Measurements from ENCODE around the gene CAMK2D. TPM values are rescaled to one million over a fixed set of nuclear protein-coding genes. Genes with fewer than 3 reads are reported as not detected.

The CAMK2D gene
- total RNA-seq, 1 experiment from 2014 or later: 7.1 TPM

- Histone ChIP-seq H3F3A (ENCODE audit: insufficient read depth, low read depth) (no peaks in the 10 kb centered on the region), H3K36me3 (ENCODE audit: low read depth) (no peaks in the 10 kb centered on the region), H3K4me2 (no peak overlapping the region), H3K4me3 (no peak overlapping the region), H3K9me3 (ENCODE audit: insufficient read depth, low read depth) (no peaks in the 10 kb centered on the region), H3K9me2 (ENCODE audit: insufficient read depth) (no peaks in the 10 kb centered on the region), H3K27ac (no peak overlapping the region), H3K27me3 (ENCODE audit: insufficient read depth, low read depth) (no peaks in the 10 kb centered on the region), H3K4me1 (replicated peaks; ENCODE audit: insufficient read depth) (no peaks in the 10 kb centered on the region), H3K79me2 (ENCODE audit: low read depth) (no peaks in the 10 kb centered on the region), H4K20me1 (ENCODE audit: insufficient read depth) (no peaks in the 10 kb centered on the region), H2AFZ (no peak overlapping the region)
- TF ChIP-seq EZH2 (IDR thresholded peaks at IDR 0.05; ENCODE audit: low read depth): no peak
- no peak for TF ChIP-seq CTCF (conservative IDR thresholded peaks at IDR 0.05)
- no TSS peak for BruUV-seq (replicated peaks)
- intact Hi-C loops (cut with micrococcal nuclease; ENCODE audit: unreplicated experiment): no loop called here
- no peak for DNase-seq
- ChIA-PET POLR2A (ENCODE audit: unreplicated experiment) (no interaction called here), CTCF (no interaction called here)
Observed at GRCh38 chr4:113591982-113592381, 169.6 kb downstream of the CAMK2D start.

DNA sequence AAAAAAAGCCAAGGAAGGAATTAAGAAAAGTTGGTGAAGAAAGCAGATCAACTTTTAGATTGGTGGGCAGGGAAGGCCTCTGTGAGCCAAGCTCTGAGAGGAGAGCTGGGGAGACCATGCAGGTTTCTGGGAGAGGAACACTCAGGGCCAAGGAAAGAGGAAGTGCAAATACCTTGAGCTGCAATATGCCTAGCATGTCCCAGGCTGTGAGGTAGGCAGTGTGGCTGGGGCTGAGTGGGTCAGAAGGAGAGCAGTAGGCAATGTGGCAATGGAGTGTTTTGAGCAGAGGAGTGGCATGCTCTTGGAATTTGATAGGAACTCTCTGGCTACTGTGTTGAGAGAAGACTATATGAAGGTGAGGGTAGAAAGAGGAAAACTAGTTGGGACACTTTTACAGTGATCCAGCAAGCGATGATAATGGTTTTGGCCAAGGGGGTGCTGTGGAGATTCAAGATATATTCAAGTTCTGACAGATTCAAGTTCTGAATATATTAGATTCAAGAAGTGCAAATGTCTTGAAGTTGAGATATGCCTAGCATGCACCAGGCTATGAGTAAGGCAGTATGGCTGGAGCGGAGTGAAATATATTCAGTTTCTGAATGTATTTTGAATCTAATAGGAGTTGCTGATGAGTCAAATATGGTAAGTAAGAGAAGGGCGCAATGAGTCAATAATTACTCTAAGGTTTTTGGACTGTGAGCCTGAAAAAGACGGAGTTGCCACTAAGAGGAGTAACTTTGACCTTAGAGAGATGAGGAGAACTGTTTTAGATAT is 172.5 kb downstream of the CAMK2D start:
- no TSS peak for BruUV-seq (replicated peaks)
- no peaks in the 10 kb centered on the region for H3K27me3 ChIP-seq (ENCODE audit: insufficient read depth, low read depth)
- TF ChIP-seq CTCF (conservative IDR thresholded peaks at IDR 0.05): no peak
- H3K9me3 ChIP-seq (ENCODE audit: insufficient read depth, low read depth): no peaks in the 10 kb centered on the region
- no peaks in the 10 kb centered on the region for H3K9me2 ChIP-seq (ENCODE audit: insufficient read depth)
- H3K36me3 ChIP-seq (ENCODE audit: low read depth): no peaks in the 10 kb centered on the region
- no peaks in the 10 kb centered on the region for H4K20me1 ChIP-seq (ENCODE audit: insufficient read depth)
- H3K4me3 ChIP-seq: no peak overlapping the region
- H3F3A ChIP-seq (ENCODE audit: insufficient read depth, low read depth): no peaks in the 10 kb centered on the region
- H2AFZ ChIP-seq: no peak overlapping the region
- H3K4me2 ChIP-seq: no peak overlapping the region
- ChIA-PET CTCF (no interaction called here), POLR2A (ENCODE audit: unreplicated experiment) (no interaction called here)
- no peaks in the 10 kb centered on the region for H3K79me2 ChIP-seq (ENCODE audit: low read depth)
- H3K4me1 ChIP-seq (replicated peaks; ENCODE audit: insufficient read depth): no peaks in the 10 kb centered on the region
- no peak overlapping the region for H3K27ac ChIP-seq
- intact Hi-C loops (cut with micrococcal nuclease; ENCODE audit: unreplicated experiment): no loop called here
- no peak for DNase-seq

GRCh38 chr4:113587640-113588275 is 173.8 kb downstream of the CAMK2D start:
- TF ChIP-seq EZH2 (IDR thresholded peaks at IDR 0.05; ENCODE audit: low read depth): no peak
- TF ChIP-seq CTCF (conservative IDR thresholded peaks at IDR 0.05): no peak
- Histone ChIP-seq H2AFZ (no peak overlapping the region), H3K4me1 (replicated peaks; ENCODE audit: insufficient read depth) (no peaks in the 10 kb centered on the region), H3F3A (ENCODE audit: insufficient read depth, low read depth) (no peaks in the 10 kb centered on the region), H3K79me2 (ENCODE audit: low read depth) (no peaks in the 10 kb centered on the region), H3K9me2 (ENCODE audit: insufficient read depth) (no peaks in the 10 kb centered on the region), H3K4me2 (no peak overlapping the region), H4K20me1 (ENCODE audit: insufficient read depth) (no peaks in the 10 kb centered on the region), H3K27ac (no peak overlapping the region), H3K4me3 (no peak overlapping the region), H3K9me3 (ENCODE audit: insufficient read depth, low read depth) (no peaks in the 10 kb centered on the region), H3K27me3 (ENCODE audit: insufficient read depth, low read depth) (no peaks in the 10 kb centered on the region), H3K36me3 (ENCODE audit: low read depth) (no peaks in the 10 kb centered on the region)
- no peak for DNase-seq
- intact Hi-C loops (cut with micrococcal nuclease; ENCODE audit: unreplicated experiment): no loop called here
- CTCF ChIA-PET: no interaction called here
- POLR2A ChIA-PET (ENCODE audit: unreplicated experiment): no interaction called here
- BruUV-seq (replicated peaks): no TSS peak

All from PC-9 (cell line).